Thyroid gland (tissue), 4 donors: ENCODE results near the gene BICDL2. TPM values are rescaled to one million over a fixed set of nuclear protein-coding genes. Genes with fewer than 3 reads are reported as not detected.

ENCODE experiments used
- DNase-seq, 2 donors: peaks; one replicate each; pipeline ENCODE4 v3.0.0-alpha.2; 2019
- H3K27ac ChIP-seq, 3 donors: fragments of 200-600 bp; sonication (generic); 1 replicate in 2 of 3; 2 replicates in 1 of 3; pipeline ENCODE4 v1.5.1; 2016 to 2019; ENCODE audit warnings: mild to moderate bottlenecking in 1 of 3, moderate library complexity in 1 of 3
- H3K27me3 ChIP-seq: fragments of 200-600 bp; sonication (generic); one replicate; pipeline ENCODE4 v1.5.1; 2019
- H3K36me3 ChIP-seq, 2 donors: fragments of 200-600 bp; sonication (generic); one replicate each; pipeline ENCODE4 v1.5.1; 2016 to 2019
- H3K4me1 ChIP-seq, 2 donors: fragments of 200-600 bp; sonication (generic); one replicate each; pipeline ENCODE4 v1.5.1; 2017 to 2019
- H3K4me3 ChIP-seq, 3 donors: fragments of 200-600 bp; sonication (generic); replicated peaks in 1 of 3; 1 replicate in 2 of 3; 2 replicates in 1 of 3; pipeline ENCODE4 v1.5.1; 2016; ENCODE audit warnings: mild to moderate bottlenecking in 1 of 3
- H3K9me3 ChIP-seq: fragments of 200-600 bp; sonication (generic); one replicate; pipeline ENCODE4 v1.5.1; 2017
- POLR2A ChIP-seq, 2 donors: fragments of 450-650 bp; IDR thresholded peaks; one replicate each; pipeline ENCODE4 v1.6.1; 2017; ENCODE audit warnings: antibody characterized with exemption in 2 of 2, mild to moderate bottlenecking in 2 of 2, moderate library complexity in 1 of 2
- WGBS, 2 donors: methylation state at CpG; one replicate each; pipeline ENCODE4 v1.1.5; 2017; 5-methylcytosine and 5-hydroxymethylcytosine counted together
- intact Hi-C: fragments of 100-400 bp; cut with DNase I; formaldehyde crosslinking; loops from one replicate; pipeline ENCODE4 v1.15.1; 2023
- total RNA-seq, 4 donors: library from RNA; depleted of rRNA; stranded (reverse); fragments of >200 nt; gene quantifications; one replicate each; pipeline ENCODE4 v1.2.3, GENCODE V29; 2016
- TF ChIP-seq, protein P1 (sequence below), 6 experiments: fragments of 200-600 bp in 3 of 6; fragments of 450-650 bp in 3 of 6; sonication (generic) in 3 of 6; IDR thresholded peaks; one replicate each; pipeline ENCODE4 v1.5.1; 2016 to 2019; ENCODE audit warnings: antibody characterized with exemption in 6 of 6, mild to moderate bottlenecking in 2 of 6, inconsistent platforms in 1 of 6, moderate library complexity in 1 of 6

BICDL2 gene
- total RNA-seq, 4 donors from 2014 or later = 7.3 to 17.8 (median 14.6) TPM

DNA sequence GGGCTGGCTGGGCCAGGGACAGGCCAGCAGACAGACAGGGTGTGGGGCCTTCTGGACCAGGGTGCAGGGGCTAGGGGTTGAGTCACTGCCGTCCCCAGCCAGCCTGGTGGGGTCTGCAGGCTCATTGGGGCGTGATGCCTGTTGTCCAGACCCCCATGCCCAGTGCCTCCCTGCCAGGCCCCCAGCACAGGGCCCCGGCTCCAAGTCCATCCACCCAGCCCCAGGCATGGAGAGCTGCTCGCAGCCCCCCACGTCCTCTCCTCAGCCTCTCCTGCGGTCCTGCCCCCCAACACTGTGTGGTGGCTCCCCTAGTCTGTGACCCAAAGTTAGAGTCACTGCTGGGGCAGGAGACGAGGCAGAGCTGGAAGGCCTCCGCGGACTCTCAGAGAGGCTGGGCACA, 49.5 kb downstream of the BICDL2 start:
- intact Hi-C loops = no loop called here
- WGBS, 2 donors = 88 to 89% methylated on average over 7 to 8 of the region's 9 CpGs

DNA sequence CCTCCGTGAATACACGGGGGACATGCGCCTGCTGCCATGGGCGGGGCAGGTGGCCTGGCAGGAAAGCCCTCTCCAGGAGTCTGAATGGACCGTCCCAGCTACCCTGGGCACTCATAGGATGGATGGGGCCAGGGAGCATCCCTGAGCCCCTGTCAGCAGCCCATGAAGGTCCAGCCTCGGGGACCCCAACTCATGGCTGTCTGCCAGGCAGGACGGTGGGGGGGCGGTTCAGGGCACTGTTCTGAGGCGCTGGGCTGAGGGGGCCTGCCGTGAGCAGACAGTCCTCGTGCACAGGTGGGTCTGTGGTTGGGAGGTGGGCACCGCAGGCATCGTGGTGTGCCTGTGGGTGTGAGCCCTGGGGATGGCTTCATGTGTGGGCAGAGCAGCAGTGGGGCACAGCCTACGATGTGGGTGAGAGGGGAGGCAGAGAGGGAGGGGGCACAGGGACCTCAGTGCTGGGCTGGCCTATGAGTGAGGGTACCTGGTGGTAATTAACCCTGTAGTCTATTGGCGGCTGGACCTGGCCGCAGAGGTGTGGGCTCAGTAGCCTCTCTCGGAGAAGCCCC, 50.0 kb downstream of the BICDL2 start:
- WGBS, 2 donors = 77 to 78% methylated on average over 12 of the region's 17 CpGs
- intact Hi-C loops = no loop called here
- DNase-seq = no peak
- no peaks in the 10 kb centered on the region for H3K9me3 ChIP-seq
- H3K36me3 ChIP-seq = no peaks in the 10 kb centered on the region
- H3K27ac ChIP-seq = no peak overlapping the region
- H3K27me3 ChIP-seq = no peaks in the 10 kb centered on the region
- H3K4me1 ChIP-seq = peaks cover 3 to 10% of the 10 kb centered on the region in 2 donors
- H3K4me3 ChIP-seq = no peak overlapping the region
- TF ChIP-seq POLR2A (IDR thresholded peaks at IDR 0.05) = no peak
- TF ChIP-seq, protein P1, sequence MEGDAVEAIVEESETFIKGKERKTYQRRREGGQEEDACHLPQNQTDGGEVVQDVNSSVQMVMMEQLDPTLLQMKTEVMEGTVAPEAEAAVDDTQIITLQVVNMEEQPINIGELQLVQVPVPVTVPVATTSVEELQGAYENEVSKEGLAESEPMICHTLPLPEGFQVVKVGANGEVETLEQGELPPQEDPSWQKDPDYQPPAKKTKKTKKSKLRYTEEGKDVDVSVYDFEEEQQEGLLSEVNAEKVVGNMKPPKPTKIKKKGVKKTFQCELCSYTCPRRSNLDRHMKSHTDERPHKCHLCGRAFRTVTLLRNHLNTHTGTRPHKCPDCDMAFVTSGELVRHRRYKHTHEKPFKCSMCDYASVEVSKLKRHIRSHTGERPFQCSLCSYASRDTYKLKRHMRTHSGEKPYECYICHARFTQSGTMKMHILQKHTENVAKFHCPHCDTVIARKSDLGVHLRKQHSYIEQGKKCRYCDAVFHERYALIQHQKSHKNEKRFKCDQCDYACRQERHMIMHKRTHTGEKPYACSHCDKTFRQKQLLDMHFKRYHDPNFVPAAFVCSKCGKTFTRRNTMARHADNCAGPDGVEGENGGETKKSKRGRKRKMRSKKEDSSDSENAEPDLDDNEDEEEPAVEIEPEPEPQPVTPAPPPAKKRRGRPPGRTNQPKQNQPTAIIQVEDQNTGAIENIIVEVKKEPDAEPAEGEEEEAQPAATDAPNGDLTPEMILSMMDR (IDR thresholded peaks at IDR 0.05) = no peak

More for the DNA sequence above, 49.5 kb downstream of the BICDL2 start:
- no peak overlapping the region for H3K4me3 ChIP-seq
- peaks cover 3 to 10% of the 10 kb centered on the region in 2 donors for H3K4me1 ChIP-seq
- H3K27ac ChIP-seq = no peak overlapping the region
- no peaks in the 10 kb centered on the region for H3K36me3 ChIP-seq
- no peak for DNase-seq
- no peaks in the 10 kb centered on the region for H3K27me3 ChIP-seq
- H3K9me3 ChIP-seq = no peaks in the 10 kb centered on the region
- TF ChIP-seq POLR2A (IDR thresholded peaks at IDR 0.05) = no peak
- TF ChIP-seq, protein P1 (IDR thresholded peaks at IDR 0.05) = no peak

DNA sequence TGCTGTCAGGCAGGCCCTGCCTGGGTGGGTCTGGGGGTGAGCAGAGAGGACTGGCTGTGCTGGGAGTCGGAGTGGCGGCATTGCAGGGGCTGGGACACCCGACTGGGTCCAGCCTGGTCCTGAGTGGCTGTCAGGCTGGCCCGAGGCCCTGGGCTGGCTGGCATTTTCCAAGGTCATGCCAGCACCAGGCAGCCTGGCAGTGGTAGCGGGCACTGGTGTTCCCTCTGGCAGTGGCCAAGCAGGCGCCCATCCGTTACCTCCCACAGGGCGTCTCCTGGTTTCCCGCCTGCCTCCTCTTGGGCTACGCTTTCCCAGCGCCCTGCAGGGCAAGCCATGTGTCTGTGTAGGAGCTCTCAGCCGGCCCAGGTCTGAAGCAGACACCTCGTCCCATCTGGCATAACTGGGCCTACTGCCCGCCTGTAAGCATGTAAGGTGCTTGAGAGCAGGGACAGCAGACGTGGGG, 50.8 kb downstream of the BICDL2 start:
- peak; percentile 60 to 81 for DNase-seq
- Histone ChIP-seq H3K9me3 (no peaks in the 10 kb centered on the region), H3K36me3 (no peaks in the 10 kb centered on the region), H3K4me1 (peaks cover 3 to 10% of the 10 kb centered on the region in 2 donors), H3K27me3 (no peaks in the 10 kb centered on the region), H3K4me3 (no peak overlapping the region), H3K27ac (peak overlapping the region in 1 of 3 donors; percentile 47)
- intact Hi-C loops = no loop called here
- no peak for TF ChIP-seq POLR2A (IDR thresholded peaks at IDR 0.05)
- TF ChIP-seq, protein P1 (IDR thresholded peaks at IDR 0.05) = no peak
- WGBS, 2 donors = 82 to 85% methylated on average over 3 to 7 of the region's 15 CpGs

DNA sequence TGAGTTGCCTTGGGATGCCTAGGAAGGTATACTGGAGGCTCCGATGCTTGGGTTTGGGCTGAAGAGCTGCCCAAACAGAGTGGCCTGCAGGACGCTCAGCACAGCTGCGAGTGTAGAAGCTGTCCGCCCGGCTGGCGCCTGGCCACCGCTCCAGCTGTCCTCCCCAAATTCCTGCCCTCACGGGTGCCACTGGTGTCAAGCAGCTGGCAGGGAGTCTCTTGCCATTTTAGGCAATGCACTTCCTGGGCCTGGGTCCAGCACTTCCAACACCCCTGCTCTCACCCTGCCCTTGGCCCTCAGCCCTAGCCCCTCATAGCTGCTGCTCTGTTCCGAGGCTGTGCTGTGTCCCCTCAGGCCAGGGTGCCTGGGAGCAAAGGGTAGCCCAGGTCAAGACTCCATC, 51.3 kb downstream of the BICDL2 start:
- peak in 1 of 2 donors; percentile 21 for DNase-seq
- Histone ChIP-seq H3K27ac (peak overlapping the region in 1 of 3 donors; percentile 47), H3K36me3 (no peaks in the 10 kb centered on the region), H3K4me3 (no peak overlapping the region), H3K27me3 (no peaks in the 10 kb centered on the region), H3K9me3 (no peaks in the 10 kb centered on the region), H3K4me1 (peaks cover 3 to 10% of the 10 kb centered on the region in 2 donors)
- 64 to 77% methylated on average over 5 to 9 of the region's 9 CpGs for WGBS, 2 donors
- intact Hi-C loops = no loop called here
- TF ChIP-seq POLR2A (IDR thresholded peaks at IDR 0.05) = no peak
- TF ChIP-seq, protein P1 (IDR thresholded peaks at IDR 0.05) = no peak

DNA sequence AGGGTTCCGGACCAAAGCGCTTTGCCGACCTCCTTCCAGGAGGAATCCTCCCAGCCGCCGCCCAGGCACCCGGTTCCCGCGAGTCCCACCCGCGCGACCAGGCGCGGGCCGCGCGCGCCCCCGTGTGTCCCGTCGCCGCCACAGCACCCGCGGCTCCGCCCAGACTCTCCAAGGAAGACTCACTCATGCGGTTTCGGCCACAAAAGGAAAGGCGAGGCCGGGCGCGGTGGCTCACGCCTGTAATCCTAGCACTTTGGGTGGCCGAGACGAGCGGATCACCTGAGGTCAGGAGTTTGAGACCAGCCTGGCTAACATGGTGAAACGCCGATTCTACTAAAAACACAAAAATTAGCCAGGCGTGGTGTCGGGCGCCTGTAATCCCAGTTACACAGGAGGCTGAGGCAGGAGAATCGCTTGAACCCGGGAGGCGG, 53.0 kb downstream of the BICDL2 start:
- H3K36me3 ChIP-seq = no peaks in the 10 kb centered on the region
- intact Hi-C loops = no loop called here
- 11 to 26% methylated on average over 13 to 17 of the region's 42 CpGs for WGBS, 2 donors
- H3K4me3 ChIP-seq = peak overlapping the region in 1 of 3 donors; percentile 1
- H3K27ac ChIP-seq = no peak overlapping the region
- no peaks in the 10 kb centered on the region for H3K27me3 ChIP-seq
- H3K4me1 ChIP-seq = peaks cover 8 to 17% of the 10 kb centered on the region in 2 donors
- no peaks in the 10 kb centered on the region for H3K9me3 ChIP-seq
- peak in 1 of 2 donors; percentile 5 for TF ChIP-seq POLR2A (IDR thresholded peaks at IDR 0.05)
- TF ChIP-seq, protein P1 (IDR thresholded peaks at IDR 0.05) = peak; percentile 51 to 99 (median 93)
- DNase-seq = peak; percentile 78 to 83
